NCI-H2171 (cell line): ENCODE measurements around the gene CTU2.

Experiments used
- DNase-seq: peaks from one replicate; lab custom pipeline; 2025; lab: John Stamatoyannopoulos, UW

Gene CTU2

DNA sequence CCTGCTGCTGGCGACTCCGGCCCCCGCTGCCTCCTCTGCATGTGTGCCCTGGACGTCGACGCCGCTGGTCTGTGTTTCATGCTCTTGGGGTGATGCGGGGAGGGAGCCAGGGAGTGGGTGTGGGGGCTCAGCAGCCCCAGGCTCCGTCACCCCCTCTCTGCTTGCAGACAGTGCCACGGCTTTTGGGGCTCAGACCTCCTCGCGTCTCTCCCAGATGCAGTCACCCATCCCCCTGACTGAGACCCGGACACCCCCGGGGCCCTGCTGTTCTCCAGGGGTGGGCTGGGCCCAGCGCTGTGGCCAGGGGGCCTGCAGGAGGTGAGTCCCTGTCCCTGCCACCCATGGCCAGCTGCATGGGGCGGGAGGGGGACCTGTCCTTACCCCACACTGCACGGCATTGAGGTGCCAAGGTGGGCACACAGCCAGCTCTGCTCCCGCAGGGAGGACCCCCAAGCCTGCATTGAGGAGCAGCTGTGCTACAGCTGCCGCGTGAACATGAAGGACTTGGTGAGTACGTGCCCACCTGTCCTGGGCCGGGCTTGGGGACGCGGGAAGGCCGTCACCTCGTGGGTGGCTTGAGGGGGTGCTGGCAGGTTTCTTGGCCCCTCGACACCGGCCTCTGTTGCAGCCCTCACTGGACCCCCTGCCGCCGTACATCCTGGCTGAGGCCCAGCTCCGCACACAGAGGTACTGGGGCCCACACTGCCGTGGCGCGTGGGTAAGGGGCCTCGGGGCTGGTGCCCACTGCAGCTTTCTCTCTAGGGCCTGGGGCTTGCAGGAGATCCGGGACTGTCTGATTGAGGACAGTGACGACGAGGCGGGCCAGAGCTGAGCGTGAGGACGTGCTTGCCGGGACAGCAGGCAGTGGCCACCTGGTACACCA, 8.4 kb downstream of the CTU2 start:
- DNase-seq: no peak

- DNase-seq: no peak
These were observed 9.2 kb downstream of the CTU2 start for GRCh38 chr16:88715312-88716190.

DNA sequence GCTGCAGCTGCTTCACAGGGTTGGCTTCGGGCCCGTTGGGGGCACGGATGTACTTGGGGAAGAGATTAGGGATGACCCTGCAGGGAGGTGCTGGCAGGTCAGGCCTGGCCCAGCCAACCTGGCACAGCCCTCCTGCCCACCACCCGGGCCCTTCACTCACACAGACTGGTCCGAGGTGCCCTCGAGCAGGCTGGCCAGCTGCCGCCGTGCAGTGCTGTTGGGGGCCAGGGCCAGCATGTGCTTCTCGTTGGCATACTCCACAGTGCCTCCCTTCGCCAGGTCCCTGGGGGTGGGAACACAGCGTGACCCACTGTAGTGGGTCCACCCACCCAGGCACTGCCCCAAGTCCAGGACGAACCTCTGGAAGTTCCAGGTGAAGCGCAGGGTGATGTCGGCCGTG, 9.9 kb downstream of the CTU2 start:
- no peak for DNase-seq

- DNase-seq: no peak
These were observed 10.3 kb downstream of the CTU2 start for GRCh38 chr16:88716601-88717001.

DNA sequence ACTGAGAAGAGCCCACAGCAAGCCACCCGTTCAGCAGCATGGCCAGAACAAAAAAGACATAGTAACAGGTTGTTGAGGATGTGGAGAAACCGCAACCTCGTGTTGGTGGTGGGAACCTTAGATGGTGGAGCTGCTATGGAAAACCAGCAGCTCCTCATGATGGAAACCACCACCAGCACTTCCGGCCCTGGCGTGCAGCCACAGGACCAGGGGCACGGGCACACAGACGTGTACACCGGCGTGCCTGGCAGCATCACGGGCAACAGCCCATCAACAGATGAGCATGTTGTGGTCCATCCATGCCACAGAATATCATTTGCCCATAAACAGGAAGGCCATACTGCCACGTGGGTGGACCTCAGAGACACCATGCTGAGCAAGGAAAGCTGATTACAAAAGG, 11.9 kb downstream of the CTU2 start:
- no peak for DNase-seq

DNA sequence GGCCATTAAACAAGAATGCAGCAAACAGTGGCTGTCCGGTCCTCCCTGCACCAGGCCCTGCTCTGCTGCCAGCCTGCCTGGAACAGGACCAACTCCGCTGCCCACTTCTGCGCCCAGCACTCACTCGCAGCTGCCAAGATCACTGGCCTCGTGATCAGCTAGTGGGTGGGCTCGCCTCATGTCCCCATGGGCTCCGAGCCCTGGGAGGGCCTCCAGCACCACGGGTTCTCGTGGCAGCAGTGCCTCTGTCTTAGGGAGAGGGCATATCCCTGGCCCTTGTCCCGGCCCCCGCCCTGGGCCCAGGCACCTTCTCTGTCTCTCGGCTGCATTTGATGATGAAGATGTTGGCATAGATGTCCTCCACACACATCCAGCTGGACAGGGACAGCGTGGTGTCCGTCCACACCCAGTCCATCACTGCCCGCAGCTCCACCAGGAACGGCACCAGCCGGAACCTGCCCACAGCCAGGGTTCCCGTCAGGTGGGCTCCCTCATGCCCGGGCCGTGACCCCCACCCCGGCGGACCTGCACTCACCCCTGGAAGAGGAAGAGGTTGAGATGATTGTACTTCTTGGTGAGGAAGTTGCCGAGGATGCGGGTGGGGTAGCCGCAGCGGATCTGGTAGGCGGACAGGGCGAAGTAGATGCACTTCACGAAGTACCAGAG, 13.1 kb downstream of the CTU2 start:
- no peak for DNase-seq

DNA sequence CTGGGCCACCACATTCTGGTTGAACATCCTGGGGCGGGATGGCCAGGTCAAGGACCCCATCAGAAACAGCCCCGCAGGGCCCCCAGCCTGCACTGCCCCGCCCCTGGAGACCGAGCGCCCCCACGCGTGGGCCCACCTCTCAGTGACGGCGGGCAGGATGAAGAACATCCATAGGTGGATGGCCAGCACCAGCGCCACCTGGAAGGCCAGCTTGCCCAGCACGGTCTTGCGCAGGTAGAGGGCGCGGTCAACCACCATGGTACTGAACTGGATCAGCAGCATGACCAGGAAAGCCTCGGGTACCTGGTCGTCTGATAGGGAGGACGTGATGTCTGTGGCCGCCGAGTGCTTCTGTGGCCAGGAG, 13.6 kb downstream of the CTU2 start:
- no peak for DNase-seq

DNA sequence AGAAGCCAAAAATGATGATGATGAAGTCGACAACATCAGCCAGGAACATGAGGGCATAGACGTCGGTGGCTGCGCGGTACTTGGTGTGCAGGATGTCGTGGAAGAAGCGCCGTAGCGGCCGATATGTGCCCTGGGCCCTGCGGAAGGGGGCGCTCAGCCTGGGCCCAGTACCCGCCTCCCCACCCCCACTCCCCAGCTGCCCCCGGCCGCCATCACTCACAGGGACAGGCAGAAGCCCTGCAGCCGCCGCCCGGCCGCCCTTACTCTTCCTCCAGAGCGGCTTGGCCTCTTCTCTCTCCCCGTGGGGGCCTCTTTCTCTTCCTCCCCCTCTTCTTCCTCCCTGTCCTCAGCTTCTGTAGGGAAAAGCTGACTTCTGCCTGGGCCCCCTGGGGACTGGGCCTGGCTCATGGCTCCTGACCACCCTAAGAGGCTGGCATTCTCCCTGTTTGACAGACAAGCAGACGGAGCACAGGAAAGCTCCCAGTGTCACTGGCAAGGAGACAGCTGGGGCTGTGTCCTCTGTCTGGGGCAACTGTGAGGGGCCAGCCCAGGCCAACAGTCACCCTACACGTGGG, 14.2 kb downstream of the CTU2 start:
- no peak for DNase-seq

- no peak for DNase-seq
These were observed 14.9 kb downstream of the CTU2 start for GRCh38 chr16:88721236-88721635.

- DNase-seq: no peak
These were observed 15.8 kb downstream of the CTU2 start for GRCh38 chr16:88721815-88722755.

GRCh38 chr16:88722784-88723506, 16.6 kb downstream of the CTU2 start:
- no peak for DNase-seq

GRCh38 chr16:88723507-88723887, 17.2 kb downstream of the CTU2 start:
- no peak for DNase-seq

- no peak for DNase-seq
These were observed 17.6 kb downstream of the CTU2 start for GRCh38 chr16:88723911-88724310.

- DNase-seq: no peak
These were observed 18.7 kb downstream of the CTU2 start for GRCh38 chr16:88724855-88725555.

- DNase-seq: no peak
These were observed 19.5 kb downstream of the CTU2 start for GRCh38 chr16:88725609-88726407.

DNA sequence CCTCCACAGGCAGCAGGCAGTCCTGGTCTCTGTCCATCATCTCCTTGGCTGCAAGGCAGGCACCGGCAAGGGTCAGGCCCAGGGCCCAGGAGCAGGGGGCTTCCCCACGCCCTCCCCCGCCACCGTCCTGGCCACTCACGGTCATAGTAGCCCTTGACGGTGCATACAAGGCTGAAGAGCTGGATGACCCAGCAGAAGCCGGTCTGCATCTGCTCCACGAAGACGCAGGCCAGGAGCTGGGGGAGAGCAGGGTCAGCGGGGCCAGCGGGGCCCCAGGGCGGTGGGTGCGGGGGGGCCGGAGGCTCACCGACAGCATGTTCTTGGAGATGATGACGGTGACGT, 20.1 kb downstream of the CTU2 start:
- DNase-seq: no peak

DNA sequence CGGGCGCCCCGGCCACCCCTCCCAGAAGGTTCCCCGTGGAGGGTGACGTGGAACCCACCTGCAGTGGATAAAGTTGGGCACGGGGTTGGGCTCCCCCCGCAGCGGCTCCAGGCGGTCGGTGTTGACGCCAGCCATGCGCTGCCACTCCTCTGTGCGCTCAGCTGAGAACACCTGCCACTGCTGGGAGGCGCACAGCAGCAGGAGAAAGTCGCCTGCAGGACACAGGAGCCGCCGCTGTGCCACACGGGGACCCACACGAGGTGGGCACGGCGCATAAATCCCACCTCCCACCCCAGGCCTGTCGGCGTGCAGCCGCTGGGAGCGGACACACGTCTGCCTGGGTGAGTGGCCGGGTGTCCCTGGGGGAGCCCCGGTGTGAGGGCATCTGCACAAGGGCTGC, 20.7 kb downstream of the CTU2 start:
- DNase-seq: no peak

- peak; percentile 73 for DNase-seq
These were observed 21.6 kb downstream of the CTU2 start for GRCh38 chr16:88727871-88728270.
